ENCODE measurements around the gene PLEKHH2.

PLEKHH2 gene

DNA sequence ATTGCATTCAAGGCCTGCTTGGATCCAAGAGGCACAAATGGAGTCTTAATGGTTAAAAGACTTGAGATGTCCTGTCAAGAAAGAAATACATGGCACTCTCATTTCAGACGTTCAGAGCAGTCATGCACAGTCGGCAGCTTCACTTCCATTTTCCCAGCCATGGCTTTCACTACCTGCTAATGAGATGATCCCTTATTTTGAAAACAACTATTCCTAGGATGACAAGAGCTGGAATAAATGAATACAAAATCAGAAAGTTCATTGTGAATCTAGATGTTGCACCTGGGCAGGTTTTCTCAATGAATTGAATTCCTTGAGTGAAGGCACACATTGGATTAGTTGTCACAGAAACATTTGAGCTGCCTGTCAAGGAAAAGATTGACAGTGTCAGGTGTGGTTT, 175.9 kb downstream of the PLEKHH2 start:
- Histone ChIP-seq H3K9ac (ENCODE audit: low read length) (no peak overlapping the region), H3K4me3 (ENCODE audit: low read depth, low read length) (no peak overlapping the region), H3K36me3 (ENCODE audit: control insufficient read depth, insufficient read depth, low read length) (no peaks in the 10 kb centered on the region), H3K27me3 (ENCODE audit: control insufficient read depth, insufficient read depth, low read length) (no peaks in the 10 kb centered on the region), H3K4me1 (ENCODE audit: control insufficient read depth, insufficient read depth, low read length) (no peaks in the 10 kb centered on the region), H3K27ac (ENCODE audit: low read depth, low read length) (no peak overlapping the region), H3K9me3 (ENCODE audit: control insufficient read depth, insufficient read depth, low read depth, low read length) (no peaks in the 10 kb centered on the region)

DNA sequence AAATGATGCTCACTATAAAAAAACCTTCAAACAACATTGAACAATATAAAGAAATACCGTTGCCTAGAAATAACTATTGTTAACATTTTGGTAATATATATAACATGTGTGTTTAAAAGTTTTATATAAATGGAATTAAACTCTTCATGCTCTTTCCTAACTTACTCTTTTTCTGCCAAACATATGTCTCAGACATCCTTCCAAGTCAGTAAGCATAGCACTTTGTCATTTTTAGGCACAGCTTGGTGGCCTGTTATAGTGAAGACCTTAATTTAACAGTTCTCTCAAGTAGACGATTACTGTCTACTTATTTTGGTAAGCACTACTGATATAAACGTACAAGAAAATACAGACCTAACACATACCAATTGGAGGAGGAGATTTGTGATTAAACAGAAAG, 177.7 kb downstream of the PLEKHH2 start:
- Histone ChIP-seq H3K9me3 (ENCODE audit: control insufficient read depth, insufficient read depth, low read depth, low read length) (no peaks in the 10 kb centered on the region), H3K9ac (ENCODE audit: low read length) (no peak overlapping the region), H3K36me3 (ENCODE audit: control insufficient read depth, insufficient read depth, low read length) (no peaks in the 10 kb centered on the region), H3K27ac (ENCODE audit: low read depth, low read length) (no peak overlapping the region), H3K4me1 (ENCODE audit: control insufficient read depth, insufficient read depth, low read length) (no peaks in the 10 kb centered on the region), H3K27me3 (ENCODE audit: control insufficient read depth, insufficient read depth, low read length) (no peaks in the 10 kb centered on the region), H3K4me3 (ENCODE audit: low read depth, low read length) (no peak overlapping the region)

Data from HUES6 (cell line).